ENCODE measurements around the gene PNMA8A. TPM values are rescaled to one million over a fixed set of nuclear protein-coding genes. Genes with fewer than 3 reads are reported as not detected.

Gene PNMA8A
- total RNA-seq, 4 donors from 2014 or later, result 1.4 to 5.3 (median 2.5) TPM

GRCh38 chr19:46493236-46494145 lies 22.1 kb upstream of the PNMA8A start:
- Histone ChIP-seq H3K4me1 (peaks cover 20 to 57% (median 50%) of the 10 kb centered on the region in 4 donors), H3K36me3 (no peaks in the 10 kb centered on the region), H3K9me3 (no peaks in the 10 kb centered on the region), H3K27me3 (peaks cover 0 to 68% (median 28%) of the 10 kb centered on the region in 4 donors), H3K4me3 (peak overlapping the region; percentile 50 to 58 (median 56)), H3K27ac (replicated peaks in 1 of 4) (peak overlapping the region; percentile 35 to 71 (median 59))
- intact Hi-C loops (cut with DNase I), result no loop called here
- 33% methylated on average over 33 of the region's 92 CpGs for WGBS
- TF ChIP-seq POLR2A (IDR thresholded peaks at IDR 0.05; ENCODE audit: low read depth) (no peak), POLR2AphosphoS5 (IDR thresholded peaks at IDR 0.05) (no peak), EP300 (IDR thresholded peaks at IDR 0.05) (no peak), CTCF (IDR thresholded peaks at IDR 0.05) (no peak)
- no peak for DNase-seq (ENCODE audit: extremely low spot score)

GRCh38 chr19:46492841-46493235 lies 21.5 kb upstream of the PNMA8A start:
- 42% methylated on average over 8 of the region's 17 CpGs for WGBS
- Histone ChIP-seq H3K27me3 (peaks cover 0 to 75% (median 31%) of the 10 kb centered on the region in 4 donors), H3K9me3 (no peaks in the 10 kb centered on the region), H3K4me1 (peaks cover 23 to 64% (median 54%) of the 10 kb centered on the region in 4 donors), H3K36me3 (no peaks in the 10 kb centered on the region), H3K4me3 (peak overlapping the region; percentile 50 to 58 (median 56)), H3K27ac (replicated peaks in 1 of 4) (peak overlapping the region; percentile 35 to 71 (median 59))
- TF ChIP-seq EP300 (IDR thresholded peaks at IDR 0.05), result no peak
- no peak for DNase-seq (ENCODE audit: extremely low spot score)
- intact Hi-C loops (cut with DNase I), result no loop called here

- Histone ChIP-seq H3K27ac (replicated peaks in 1 of 4) (no peak overlapping the region), H3K9me3 (no peaks in the 10 kb centered on the region), H3K36me3 (no peaks in the 10 kb centered on the region), H3K4me3 (no peak overlapping the region), H3K4me1 (peaks cover 30 to 71% (median 62%) of the 10 kb centered on the region in 4 donors), H3K27me3 (peaks cover 0 to 82% (median 31%) of the 10 kb centered on the region in 4 donors)
- TF ChIP-seq POLR2A (IDR thresholded peaks at IDR 0.05; ENCODE audit: low read depth) (no peak), EP300 (IDR thresholded peaks at IDR 0.05) (no peak), POLR2AphosphoS5 (IDR thresholded peaks at IDR 0.05) (no peak), CTCF (IDR thresholded peaks at IDR 0.05) (no peak)
- WGBS, result 82% methylated on average over 9 of the region's 18 CpGs
- intact Hi-C loops (cut with DNase I), result no loop called here
- no peak for DNase-seq (ENCODE audit: extremely low spot score)
Observed at GRCh38 chr19:46491975-46492682, 20.8 kb upstream of the PNMA8A start.

GRCh38 chr19:46490774-46491173 lies 19.4 kb upstream of the PNMA8A start:
- no peaks in the 10 kb centered on the region for H3K36me3 ChIP-seq
- intact Hi-C loops (cut with DNase I), result no loop called here
- H3K27me3 ChIP-seq, result peaks cover 0 to 90% (median 31%) of the 10 kb centered on the region in 4 donors
- WGBS, result 95% methylated on average over 8 of the region's 9 CpGs
- peaks cover 31 to 72% (median 61%) of the 10 kb centered on the region in 4 donors for H3K4me1 ChIP-seq
- no peak overlapping the region for H3K27ac ChIP-seq (replicated peaks in 1 of 4)
- no peaks in the 10 kb centered on the region for H3K9me3 ChIP-seq
- no peak for DNase-seq (ENCODE audit: extremely low spot score)
- no peak for TF ChIP-seq POLR2A (IDR thresholded peaks at IDR 0.05; ENCODE audit: low read depth)
- no peak for TF ChIP-seq CTCF (IDR thresholded peaks at IDR 0.05)
- TF ChIP-seq EP300 (IDR thresholded peaks at IDR 0.05), result no peak
- no peak for TF ChIP-seq POLR2AphosphoS5 (IDR thresholded peaks at IDR 0.05)
- H3K4me3 ChIP-seq, result no peak overlapping the region

All from esophagus muscularis mucosa (tissue), 4 donors.